GM19099 (cell line): ENCODE data around the gene LRP5.

ENCODE experiments used
- POLR2A ChIP-seq: IDR thresholded peaks from 3 replicates; pipeline ENCODE4 v1.6.1; 2011; ENCODE audit warnings: low read depth; ENCODE audit not compliant: insufficient read length; ENCODE audit errors: extremely low read depth

Gene LRP5

DNA sequence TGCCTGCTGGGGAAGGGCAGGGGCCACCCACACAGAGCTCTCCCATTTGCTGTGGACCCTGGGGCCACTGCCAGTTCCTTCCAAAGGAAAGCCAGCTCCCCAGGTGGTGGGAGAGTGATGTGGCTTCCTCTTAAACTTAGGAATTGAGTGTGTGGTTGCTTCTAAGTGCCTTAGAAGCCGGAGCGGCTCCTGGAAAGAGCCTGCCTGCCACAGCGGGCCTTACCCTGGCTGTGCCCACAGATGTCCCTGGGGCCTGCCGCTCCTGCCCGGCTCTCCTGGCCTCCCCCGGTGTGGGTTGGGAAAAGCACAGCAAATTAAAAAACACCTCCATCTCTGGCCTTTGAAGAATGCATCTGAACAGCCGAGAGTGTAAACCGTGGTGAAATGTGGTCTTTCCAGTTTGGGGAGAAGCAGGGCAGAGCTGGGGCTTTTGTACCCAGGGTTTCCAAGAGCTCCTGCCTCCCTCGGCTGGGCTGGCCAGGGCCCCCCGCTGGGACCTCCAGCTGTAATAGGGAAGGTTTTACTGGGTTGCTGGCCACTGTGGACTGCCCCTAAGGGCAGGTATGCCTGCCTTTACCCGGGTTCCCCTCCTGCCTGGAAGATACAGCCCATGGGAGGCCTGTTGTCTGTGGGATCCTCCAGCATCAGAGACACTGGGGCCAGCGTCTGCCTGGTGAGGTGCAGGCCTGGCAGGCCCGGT lies 30.2 kb downstream of the LRP5 start:
- no peak for TF ChIP-seq POLR2A

DNA sequence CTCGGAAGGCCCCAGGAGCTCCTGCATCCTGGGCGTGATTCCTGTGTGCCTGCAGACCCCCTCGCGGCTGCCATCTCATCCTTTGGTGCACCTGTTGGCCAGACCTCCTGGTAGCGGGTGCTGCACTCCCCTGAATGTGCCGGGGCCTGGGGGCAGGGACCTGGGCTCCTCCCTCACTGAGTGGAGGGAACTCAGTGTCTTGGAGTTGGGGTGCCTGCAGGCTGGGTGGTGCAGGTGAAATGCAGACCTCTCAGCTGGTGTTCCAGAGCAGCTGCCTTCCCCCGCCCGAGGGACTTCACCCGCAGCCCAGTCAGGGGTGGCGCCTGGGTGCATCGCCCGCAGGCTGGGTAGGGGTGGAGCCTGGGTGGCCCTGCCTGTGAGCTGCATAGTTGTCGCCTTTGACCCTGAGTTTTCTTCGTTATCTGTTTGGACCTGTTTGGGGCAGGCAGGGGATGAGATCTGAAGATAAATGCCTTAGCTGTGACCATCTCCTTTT lies 31.4 kb downstream of the LRP5 start:
- no peak for TF ChIP-seq POLR2A

DNA sequence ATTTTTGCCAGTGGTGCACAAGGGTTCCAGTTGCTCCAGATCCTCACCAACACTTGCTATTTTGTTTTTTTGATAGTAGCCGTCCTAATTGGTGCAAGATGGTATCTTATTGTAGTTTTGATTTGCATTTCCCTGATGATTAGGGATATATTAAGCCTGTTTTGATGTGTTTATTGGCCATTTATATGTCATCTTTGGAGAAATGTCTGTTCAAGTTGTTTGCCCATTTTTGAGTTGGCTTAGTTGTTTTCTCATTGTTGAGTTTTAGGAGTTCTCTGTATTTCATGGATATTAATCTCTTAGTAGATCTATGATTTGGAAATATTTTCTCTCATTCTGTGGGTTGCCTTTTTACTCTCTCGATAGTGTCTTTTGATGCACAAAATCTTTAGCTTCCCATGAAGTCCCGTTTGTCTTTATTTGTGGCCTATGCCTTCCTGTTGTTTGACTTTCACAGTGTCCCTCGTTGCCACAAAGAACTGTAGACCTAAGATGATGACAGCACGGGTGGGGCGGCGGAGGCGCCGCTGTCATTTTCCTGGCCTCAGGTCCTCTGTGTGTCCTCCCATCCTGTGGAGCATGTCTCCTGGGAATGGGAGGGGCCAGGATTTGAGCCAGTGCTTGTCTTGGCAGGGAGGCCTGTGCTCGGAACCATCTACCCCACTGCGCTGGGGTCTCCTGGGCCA lies 33.5 kb downstream of the LRP5 start:
- TF ChIP-seq POLR2A = no peak

DNA sequence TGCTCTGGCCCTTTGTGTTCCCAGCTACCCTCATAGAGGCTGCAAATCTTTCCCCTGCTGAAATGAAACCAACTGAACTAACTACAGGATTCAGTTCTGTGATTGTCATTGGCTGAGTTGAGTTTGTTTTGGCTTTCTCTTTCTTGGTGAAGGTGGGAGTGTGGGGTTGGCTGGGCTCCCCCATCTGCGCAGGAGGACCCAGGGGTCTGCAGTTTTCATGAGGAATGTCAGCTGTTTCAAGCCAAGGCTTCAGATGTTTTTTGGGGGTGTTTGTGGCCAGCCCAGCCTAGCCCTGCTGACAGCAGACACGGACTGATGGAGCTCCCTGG lies 34.0 kb downstream of the LRP5 start:
- TF ChIP-seq POLR2A = no peak

DNA sequence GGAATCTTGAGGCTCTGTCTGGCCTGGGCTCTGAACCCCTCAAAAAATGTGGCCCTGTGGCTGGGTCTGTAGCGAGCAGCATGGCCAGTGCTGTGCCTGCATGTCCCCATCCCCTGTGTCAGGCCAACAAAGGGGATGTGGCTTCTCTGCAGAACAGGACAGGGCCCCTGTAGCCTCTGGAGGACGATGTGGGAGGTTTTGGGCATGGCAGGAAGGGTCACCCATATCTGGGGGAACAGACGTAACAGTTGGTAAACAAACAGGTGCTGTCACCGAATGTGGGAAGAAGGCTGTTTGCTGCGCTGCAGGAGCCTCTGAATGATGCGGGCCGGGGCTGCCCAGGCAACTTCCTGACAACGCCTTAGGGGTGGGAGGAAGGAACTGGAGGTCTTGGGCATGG lies 35.0 kb downstream of the LRP5 start:
- TF ChIP-seq POLR2A = no peak

DNA sequence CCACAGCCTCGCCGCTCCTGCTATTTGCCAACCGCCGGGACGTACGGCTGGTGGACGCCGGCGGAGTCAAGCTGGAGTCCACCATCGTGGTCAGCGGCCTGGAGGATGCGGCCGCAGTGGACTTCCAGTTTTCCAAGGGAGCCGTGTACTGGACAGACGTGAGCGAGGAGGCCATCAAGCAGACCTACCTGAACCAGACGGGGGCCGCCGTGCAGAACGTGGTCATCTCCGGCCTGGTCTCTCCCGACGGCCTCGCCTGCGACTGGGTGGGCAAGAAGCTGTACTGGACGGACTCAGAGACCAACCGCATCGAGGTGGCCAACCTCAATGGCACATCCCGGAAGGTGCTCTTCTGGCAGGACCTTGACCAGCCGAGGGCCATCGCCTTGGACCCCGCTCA lies 35.5 kb downstream of the LRP5 start:
- no peak for TF ChIP-seq POLR2A

DNA sequence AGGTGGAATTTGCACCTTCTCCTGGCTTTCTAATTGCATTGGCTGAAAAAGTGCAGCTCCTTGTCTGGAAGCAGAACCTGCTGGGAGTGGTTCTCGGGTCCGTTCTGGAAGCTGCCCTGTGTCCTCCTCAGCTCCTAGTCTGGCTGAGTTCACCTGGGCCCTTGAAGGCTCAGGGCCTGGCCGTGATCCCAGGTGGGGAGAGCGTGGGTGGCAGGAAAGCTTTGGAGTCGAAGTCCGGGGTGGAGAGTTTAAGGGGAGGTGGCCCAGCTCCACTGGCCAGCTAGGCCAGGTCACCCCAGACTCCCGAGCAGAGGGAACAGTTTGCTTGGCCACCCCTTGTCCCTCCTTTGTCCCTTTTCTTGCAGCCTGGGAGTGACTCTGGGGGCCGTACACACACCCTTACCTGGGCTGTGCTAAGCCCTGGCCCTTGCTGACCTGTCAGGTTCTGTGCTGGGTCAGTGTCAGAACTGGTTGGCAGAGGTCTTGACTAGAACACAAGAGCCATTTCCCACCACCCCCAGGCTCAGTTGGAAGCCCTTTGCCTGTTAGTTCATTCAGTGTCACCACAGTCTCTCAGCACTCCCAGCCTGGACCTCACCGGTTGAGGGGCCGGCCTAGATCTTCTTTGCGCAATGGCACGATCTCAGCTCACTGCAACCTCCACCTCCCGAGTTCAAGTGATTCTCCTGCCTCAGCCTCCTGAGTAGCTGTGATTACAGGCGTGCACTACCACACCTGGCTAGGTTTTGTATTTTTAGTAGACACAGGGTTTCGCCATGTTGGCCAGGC lies 37.3 kb downstream of the LRP5 start:
- TF ChIP-seq POLR2A = no peak

DNA sequence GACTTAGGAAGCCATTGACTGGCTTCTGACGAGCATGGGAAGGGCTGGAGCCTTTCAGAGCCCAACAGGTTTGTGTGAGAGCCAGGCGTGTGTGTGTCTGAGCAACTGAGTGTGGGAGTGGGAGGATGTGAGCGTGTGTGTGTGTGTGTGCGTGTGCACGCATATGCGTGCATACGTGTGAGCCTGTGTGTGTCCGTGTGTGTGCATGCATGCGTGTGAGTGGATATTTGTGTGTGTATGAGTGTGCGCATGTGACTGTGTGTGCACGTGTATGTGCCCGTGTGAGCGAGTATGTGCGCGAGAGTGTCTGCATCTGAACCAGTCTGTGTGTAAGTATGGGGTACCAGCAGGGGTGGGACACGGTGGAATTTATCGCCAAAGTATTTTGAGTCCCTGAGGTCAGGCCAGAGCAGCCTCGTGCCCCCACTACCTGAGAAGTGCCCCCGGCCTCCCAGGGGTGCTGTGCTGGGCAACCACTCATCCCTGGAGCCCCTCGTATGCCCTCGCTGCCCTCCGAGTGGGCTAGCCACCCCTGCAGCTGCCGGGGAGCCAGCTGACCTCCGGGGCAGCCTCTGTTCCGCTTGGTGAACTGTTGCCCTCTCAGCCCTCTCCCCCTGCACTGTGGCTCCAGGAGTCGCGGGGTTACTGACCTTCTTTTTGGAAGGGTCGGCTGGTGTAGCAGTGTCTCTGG lies 38.5 kb downstream of the LRP5 start:
- TF ChIP-seq POLR2A = no peak

DNA sequence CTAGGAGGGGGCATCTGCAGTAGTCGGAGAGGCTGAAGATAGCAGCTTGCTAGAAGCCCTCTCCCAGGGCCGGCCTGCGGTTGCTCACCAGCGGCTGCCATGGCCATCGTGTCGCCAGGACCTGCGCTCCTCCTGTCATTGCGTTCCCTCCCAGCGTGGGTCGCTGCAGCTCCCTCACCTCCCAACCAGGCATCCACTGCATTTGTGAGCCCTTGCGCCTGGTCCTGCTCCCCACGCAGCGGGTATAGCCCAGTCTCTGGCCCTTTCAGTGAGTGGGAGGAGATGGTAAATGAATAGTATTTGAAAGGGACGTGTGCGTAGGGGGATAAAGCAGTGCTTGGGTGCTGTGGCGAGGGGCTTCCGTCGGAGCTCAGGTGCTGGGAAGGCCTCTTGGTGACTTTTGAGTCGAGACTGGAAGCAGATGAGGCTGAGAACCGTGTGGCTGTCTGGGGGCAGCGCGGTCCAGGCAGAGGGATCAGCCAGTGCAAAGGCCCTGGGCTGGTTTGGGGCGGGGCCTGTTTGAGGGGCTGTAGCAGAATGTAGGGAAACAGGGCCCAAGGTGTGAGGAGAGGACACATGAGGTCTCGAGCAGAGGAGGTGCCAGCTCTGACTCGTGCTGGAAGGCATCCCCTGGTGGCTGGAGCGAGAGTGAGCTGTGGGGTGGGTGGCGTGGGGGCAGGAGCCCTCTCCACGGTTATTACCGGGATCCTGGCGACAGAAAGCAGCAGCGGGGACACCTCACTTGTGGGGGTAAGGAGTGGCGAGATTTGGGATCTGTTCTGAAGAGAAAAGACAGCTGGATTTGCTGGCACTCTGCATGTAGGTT lies 39.3 kb downstream of the LRP5 start:
- no peak for TF ChIP-seq POLR2A

DNA sequence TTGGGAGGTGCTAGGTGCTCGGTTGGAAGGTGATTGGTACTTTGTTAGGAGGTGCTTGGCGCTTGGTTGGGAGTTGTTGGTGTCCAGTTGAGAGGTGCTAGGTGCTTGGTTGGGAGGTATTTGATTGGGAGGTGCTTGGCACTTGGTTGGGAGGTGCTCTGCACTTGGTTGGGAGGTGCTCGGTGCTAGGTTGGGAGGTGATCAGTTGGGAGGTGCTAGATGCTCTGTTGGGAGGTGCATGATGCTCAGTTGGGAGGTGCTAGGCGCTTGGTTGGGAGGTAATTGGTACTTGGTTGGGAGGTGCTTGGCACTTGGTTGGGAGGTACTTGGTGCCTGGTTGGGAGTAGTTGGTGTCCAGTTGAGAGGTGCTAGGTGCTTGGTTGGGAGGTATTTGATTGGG lies 40.2 kb downstream of the LRP5 start:
- TF ChIP-seq POLR2A = no peak

DNA sequence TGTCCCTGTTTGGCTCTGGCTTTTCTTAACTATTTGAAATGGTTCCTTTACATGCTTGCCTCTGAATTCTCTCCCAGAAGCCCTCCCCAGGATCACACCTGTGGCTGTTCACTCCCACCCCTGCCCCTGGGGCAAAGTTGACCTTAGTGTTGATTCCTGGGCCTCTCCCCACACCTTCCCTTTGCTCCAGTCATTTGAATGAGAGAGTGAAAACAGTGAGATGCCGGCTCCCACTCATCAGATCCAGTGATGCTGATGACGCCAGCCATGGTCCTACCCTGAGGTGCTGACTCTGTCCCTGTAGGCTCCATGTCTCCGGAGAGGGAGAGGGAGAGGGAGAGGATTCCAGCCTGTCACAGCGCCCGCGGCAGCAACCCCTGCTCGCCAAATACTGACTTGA lies 40.7 kb downstream of the LRP5 start:
- no peak for TF ChIP-seq POLR2A

DNA sequence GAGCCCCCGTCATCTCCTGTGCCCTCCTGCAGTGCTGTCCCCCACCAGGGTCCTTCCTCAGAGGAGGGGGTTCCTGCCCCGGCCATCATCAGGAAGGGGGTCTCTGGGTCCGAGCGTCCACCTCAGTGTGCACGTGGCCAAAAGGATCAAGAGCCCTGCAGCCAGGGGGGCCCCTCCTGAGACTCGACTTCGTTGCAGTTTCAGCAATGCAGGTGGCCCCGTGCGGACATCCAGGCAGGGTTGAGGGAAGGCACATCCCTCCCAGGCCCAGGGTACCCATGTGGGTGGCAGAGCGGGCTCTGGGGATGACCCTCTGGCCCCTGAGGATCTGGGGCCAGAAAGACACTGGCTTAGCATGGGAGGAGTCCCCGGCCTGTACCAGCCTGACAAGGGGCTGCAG lies 41.3 kb downstream of the LRP5 start:
- TF ChIP-seq POLR2A = no peak

DNA sequence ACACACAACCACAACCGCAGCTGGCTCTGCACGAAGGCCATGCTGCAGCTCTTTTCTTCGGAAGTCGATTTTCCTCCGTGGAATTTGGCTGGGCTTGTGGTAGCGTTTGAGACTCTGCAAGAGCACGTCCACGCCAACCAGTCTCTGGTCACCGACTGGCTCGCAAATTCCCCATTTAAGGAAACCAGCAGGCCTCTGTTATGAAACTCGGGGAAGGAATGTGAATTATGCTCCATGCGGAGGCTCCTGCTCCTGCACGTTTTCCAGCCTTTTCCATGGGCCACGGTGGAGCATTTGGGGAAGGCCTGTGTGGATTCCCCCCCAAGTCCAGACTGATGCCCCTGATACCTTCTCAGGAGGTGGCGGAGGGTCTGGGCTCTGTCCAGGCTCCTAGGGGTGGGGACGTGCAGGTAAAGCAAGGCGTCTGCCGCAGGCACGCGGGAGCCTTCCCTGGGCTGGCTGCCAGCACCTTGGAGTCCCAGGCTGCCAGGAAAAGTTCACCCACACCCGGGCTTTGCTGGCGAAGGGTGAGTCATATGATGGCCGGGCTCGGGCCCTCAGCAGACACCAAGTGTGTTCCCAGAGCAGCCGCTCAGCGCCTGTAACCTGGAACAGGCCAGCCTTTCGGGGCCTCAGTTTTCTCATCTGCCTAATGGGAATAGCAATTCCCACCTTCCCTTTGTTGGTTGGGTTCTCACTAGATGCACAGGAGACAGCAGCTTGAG lies 41.9 kb downstream of the LRP5 start:
- TF ChIP-seq POLR2A = no peak

DNA sequence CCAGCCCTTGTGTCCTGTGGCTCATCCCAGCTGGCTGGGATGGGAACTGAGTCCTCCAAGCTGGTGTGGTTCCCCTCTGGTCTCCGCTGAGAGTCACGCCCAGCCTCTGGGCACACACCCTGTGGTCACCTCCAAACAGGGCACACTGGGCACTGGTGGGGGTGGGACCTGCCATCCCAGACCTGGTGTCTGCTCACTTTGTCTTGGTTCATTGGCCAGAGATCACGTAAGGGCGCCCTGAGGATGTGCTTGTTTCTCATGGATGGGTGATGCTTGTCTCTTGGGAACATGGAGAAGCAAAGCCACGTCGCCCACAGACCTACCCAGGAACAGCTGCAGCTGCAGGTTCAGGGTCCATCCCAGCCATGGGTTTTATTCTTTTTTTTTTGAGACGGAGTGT lies 43.1 kb downstream of the LRP5 start:
- no peak for TF ChIP-seq POLR2A
